Fibroblast of villous mesenchyme (primary cell): Measurements from ENCODE around the gene OSGEP. TPM values are rescaled to one million over a fixed set of nuclear protein-coding genes. Genes with fewer than 3 reads are reported as not detected.

ENCODE experiments used
- DNase-seq: peaks from one replicate; pipeline ENCODE4 v3.0.0-alpha.2; 2010; ENCODE audit warnings: low read depth
- H3K4me3 ChIP-seq: 2 replicates; pipeline ENCODE4 v1.5.1; 2011; ENCODE audit warnings: low read depth, mild to moderate bottlenecking, low read length
- total RNA-seq: library from RNA; depleted of rRNA; stranded (reverse); fragments of >200 nt; gene quantifications from 2 replicates; pipeline ENCODE4 v1.2.3, GENCODE V29; 2012
- TF ChIP-seq, protein P1 (sequence below): IDR thresholded peaks from 2 replicates; pipeline ENCODE4 v1.5.1; 2012; ENCODE audit warnings: low read depth, mild to moderate bottlenecking, low read length; ENCODE audit not compliant: insufficient read depth

Gene OSGEP
- total RNA-seq, 1 donor: 36.3 TPM

DNA sequence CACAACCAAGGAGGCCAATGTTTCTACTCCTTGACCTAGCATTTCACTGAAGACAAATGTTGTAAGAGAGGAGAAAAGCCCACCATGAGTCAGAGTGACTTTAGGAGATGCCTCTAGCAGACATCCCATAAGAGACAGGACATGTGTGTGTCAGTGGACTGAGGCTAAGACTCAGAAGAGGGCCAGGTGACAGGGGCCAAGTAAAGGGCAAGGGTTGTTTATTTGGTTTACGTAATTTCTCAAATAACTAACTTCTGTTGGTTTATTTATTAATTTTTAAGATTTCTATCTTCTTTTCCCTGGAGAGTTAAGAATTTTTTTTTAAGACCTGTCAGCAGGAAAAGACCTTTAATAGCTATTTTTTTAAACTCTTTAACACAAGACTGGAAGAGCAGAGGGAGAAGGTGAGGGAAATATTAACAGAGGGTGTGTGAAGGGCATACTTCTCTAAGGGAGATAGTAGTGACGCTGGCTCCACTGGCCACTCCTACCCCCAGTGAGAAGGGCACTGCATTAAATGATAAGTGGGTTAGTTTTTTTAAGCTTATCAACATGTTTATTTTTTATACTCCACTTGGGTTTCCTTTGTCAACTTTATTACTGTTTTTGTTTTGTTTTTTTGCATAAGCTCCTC is 18.0 kb upstream of the OSGEP start:
- H3K4me3 ChIP-seq: no peak overlapping the region
- TF ChIP-seq, protein P1, sequence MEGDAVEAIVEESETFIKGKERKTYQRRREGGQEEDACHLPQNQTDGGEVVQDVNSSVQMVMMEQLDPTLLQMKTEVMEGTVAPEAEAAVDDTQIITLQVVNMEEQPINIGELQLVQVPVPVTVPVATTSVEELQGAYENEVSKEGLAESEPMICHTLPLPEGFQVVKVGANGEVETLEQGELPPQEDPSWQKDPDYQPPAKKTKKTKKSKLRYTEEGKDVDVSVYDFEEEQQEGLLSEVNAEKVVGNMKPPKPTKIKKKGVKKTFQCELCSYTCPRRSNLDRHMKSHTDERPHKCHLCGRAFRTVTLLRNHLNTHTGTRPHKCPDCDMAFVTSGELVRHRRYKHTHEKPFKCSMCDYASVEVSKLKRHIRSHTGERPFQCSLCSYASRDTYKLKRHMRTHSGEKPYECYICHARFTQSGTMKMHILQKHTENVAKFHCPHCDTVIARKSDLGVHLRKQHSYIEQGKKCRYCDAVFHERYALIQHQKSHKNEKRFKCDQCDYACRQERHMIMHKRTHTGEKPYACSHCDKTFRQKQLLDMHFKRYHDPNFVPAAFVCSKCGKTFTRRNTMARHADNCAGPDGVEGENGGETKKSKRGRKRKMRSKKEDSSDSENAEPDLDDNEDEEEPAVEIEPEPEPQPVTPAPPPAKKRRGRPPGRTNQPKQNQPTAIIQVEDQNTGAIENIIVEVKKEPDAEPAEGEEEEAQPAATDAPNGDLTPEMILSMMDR: no peak

DNA sequence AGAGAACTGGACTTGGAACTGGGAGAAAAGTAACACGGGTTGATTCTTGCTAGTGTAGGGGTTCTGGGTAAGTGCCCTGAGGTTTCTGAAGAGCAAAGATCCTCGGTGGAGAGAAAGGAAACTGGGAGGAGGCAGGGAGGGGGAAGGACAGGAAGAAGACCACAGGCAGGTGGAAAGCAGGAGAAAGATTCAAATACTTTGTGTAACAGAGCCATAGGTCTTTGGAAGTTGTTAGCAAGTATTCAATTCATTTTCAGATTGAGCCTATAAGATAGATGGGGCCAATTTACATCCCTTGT is 15.9 kb upstream of the OSGEP start:
- TF ChIP-seq, protein P1: no peak
- no peak for DNase-seq
- peak overlapping the region; percentile 82 for H3K4me3 ChIP-seq

More for the DNA sequence above, 18.0 kb upstream of the OSGEP start:
- DNase-seq: peak; percentile 28

DNA sequence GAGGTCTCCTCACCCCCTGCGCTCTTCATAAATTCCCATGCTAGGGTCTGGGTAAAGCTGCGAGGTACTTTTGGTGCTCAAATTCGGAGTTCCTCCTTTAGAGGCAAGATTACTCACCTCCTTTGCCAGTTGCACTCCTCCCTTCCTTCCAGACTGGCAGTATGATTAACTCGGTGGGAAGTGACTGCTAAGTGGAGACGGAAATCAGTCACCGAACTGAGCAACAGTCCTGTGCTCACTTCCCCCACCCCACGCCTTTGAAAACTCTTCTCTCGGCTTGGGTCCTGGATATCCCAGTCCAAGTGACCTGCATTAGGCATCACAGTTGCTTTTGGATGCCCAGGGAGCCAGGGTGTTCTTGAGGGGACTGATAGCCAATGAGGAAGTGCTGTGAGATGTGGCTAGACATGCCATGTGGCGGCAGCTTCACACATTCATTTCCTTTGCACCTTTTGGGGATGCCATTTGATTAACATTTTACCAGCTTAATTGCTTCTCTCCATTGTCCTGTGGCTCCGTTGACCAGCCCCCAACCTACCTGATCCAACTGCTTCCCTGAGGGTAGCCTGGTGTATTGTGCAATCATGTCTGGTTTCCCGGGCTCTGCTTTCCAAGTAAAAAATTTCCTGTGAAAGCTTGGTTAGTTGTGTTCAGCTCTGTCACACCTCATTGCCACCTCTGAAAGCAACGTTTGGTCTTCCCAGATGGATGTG is 15.4 kb upstream of the OSGEP start:
- H3K4me3 ChIP-seq: peak overlapping the region; percentile 82
- TF ChIP-seq, protein P1: no peak
- peak; percentile 53 for DNase-seq

DNA sequence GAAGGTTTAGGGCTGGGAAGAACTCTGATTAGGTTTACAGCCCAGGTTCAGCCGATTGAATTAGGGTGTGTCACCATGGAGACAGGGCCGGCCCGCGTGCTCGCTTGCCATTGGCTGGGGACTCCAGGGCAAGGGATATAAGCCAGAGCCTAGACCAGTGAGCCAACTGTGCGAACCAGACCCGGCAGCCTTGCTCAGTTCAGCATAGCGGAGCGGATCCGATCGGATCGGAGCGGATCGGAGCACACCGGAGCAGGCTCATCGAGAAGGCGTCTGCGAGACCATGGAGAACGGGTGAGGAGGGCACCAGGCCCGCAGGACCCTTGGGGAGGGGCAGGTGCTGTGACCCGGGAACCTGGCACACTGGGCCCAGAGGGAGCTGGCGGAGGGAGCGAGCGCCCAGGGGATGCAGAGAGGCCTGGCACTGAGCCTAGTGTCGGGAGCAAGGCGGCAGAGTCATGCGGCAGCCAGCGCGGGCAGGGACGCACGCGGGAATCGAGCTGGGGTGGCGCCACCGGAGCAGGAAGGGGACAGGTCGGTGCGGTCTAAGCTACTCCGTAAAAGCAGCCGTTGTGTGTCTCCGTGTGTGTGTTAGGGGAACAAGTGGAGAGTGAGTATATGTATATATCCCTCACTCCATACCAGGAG is 14.8 kb upstream of the OSGEP start, which contains the start of gene PNP:
Gene PNP, plus strand, starts transcription at position 165 of the 648 bp plus-strand sequence. Its CDS starts 119 bp downstream, at position 284.
- TF ChIP-seq, protein P1: no peak
- peak within 1 kb of the TSS; percentile 82 for H3K4me3 ChIP-seq
- DNase-seq: peak; percentile 88

DNA sequence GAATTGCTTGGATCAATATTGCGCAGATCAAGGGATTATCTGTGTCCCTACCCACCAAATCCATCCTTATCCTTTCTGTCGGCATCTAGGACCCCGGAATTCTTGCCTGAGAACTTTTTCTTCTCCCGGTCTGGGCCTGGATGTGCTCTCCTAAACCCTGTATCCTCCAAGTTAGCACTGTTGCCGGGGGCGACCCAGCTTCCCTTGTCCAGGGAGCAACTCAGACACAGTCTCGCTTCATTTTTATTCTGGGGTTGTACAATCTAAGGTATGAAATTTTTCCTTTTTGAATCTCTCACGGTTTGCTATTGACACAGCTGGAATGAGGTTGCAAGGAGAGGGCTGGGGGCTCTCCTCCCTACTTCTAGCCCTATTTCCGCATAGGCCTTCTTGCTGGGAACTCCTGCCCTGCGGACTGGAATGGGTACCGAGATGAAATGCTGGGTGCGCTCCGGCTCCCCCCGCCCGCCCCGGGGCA is 14.2 kb upstream of the OSGEP start:
- TF ChIP-seq, protein P1: no peak
- no peak for DNase-seq
- H3K4me3 ChIP-seq: peak overlapping the region; percentile 82

DNA sequence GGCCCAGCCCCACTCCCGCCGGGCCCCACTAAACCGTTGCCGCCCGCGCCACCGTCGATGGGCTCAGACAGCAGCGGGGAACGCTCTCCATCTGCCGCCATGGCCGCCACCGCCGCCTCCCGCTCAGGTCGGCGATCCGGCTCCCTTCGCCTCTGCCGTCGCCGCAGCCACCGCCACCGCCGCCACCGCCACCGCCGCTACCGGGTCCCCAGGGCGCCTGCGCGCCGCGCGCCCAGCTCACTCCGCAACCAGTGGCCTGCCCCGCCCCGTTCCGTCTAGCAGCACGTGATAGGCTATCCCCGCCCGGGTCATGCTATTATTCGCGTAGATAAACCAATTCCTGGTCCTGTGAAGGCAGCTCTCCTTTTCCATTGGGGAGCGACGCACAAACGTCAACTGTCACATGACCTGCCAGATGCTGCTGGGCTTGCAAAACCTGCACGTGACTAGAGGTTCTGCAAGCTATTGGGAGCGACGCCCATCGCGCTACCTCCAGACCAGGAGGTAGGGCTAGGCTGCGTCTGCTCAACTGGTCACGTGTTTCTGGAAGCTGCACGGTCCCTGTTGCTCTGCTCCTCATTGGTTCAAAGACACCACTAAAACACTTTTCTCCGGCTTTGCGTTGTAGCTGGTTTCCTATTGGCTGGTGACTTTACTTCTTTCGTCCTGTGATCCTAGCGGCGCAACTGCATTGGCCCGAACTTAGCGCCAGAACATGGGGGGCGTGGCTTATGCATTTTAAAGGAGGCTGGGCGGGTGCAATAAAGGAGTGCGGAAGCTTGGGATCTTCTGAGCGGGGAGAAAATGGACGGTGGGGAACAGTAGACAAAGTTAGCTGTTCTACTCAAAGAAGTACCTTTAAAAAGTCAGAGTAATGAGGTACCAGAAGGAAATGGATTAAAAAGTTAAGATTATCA is 6.9 kb upstream of the OSGEP start, which contains the start of gene PIP4P1:
Gene PIP4P1, minus strand, starts transcription at position 210 of the 917 bp plus-strand sequence. Its CDS starts 109 bp downstream, at position 101.
- H3K4me3 ChIP-seq: peak within 1 kb of the TSS; percentile 73
- DNase-seq: peak; percentile 100
- TF ChIP-seq, protein P1: no peak
